Endothelial cell of umbilical vein (primary cell): ENCODE results near the gene IRF2.

Source experiments
- EZH2 ChIP-seq: IDR thresholded peaks from 2 replicates; pipeline ENCODE4 v1.6.1; 2012; ENCODE audit warnings: borderline replicate concordance, low read depth, mild to moderate bottlenecking, moderate library complexity, low read length, inconsistent platforms; ENCODE audit not compliant: severe bottlenecking
- GATA2 ChIP-seq: IDR thresholded peaks from 2 replicates; pipeline ENCODE4 v1.7.0; 2011; ENCODE audit warnings: low read depth, mild to moderate bottlenecking, moderate library complexity, mixed read lengths, low read length; ENCODE audit not compliant: insufficient read length, insufficient read depth
- POLR2A ChIP-seq: IDR thresholded peaks from 2 replicates; pipeline ENCODE4 v1.6.1; 2012; ENCODE audit warnings: low read depth, mild to moderate bottlenecking, control low read depth, low read length
- POLR2AphosphoS5 ChIP-seq: IDR thresholded peaks from 2 replicates; pipeline ENCODE4 v1.6.1; 2012; ENCODE audit warnings: low read depth, mild to moderate bottlenecking, control low read depth, low read length, moderate library complexity; ENCODE audit not compliant: insufficient read depth
- TF ChIP-seq, protein P1 (sequence below), 2 donors: IDR thresholded peaks; 1 replicate in 1 of 2; 2 replicates in 1 of 2; pipeline ENCODE4 v1.5.1; 2011; ENCODE audit warnings: low read length in 2 of 2, mild to moderate bottlenecking in 2 of 2, moderate library complexity in 2 of 2, control low read depth in 1 of 2, inconsistent platforms in 1 of 2, low read depth in 1 of 2; ENCODE audit not compliant: insufficient read depth in 1 of 2; ENCODE audit errors: extremely low read depth in 1 of 2
- TF ChIP-seq, protein P2 (sequence below): IDR thresholded peaks from 2 replicates; pipeline ENCODE4 v1.6.1; 2011; ENCODE audit not compliant: insufficient read depth, insufficient read length

DNA sequence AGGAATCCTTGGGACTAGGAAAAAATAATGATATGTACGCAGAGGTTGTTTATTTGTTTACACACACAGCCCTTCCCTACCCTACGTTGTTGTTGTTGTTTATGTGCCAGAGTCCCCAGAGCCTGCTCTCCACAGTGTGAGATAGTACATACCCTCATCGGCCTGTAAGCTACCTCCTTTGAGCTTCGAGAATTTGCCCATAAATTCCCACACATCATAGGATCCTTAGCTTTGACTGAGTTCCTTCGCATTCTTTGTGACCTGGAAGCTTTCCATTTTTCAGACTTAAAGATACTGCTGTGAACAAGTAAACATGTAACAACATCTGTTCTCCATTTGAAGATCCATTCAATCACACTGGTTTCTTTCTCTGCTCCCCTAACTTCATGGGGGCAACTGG, 114.5 kb downstream of the IRF2 start:
- TF ChIP-seq, protein P1, sequence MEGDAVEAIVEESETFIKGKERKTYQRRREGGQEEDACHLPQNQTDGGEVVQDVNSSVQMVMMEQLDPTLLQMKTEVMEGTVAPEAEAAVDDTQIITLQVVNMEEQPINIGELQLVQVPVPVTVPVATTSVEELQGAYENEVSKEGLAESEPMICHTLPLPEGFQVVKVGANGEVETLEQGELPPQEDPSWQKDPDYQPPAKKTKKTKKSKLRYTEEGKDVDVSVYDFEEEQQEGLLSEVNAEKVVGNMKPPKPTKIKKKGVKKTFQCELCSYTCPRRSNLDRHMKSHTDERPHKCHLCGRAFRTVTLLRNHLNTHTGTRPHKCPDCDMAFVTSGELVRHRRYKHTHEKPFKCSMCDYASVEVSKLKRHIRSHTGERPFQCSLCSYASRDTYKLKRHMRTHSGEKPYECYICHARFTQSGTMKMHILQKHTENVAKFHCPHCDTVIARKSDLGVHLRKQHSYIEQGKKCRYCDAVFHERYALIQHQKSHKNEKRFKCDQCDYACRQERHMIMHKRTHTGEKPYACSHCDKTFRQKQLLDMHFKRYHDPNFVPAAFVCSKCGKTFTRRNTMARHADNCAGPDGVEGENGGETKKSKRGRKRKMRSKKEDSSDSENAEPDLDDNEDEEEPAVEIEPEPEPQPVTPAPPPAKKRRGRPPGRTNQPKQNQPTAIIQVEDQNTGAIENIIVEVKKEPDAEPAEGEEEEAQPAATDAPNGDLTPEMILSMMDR (IDR thresholded peaks at IDR 0.05; ENCODE audit: extremely low read depth in 1 of 2, insufficient read depth in 1 of 2, low read depth in 1 of 2, low read length in 2 of 2) = no peak
- TF ChIP-seq POLR2A (no peak), POLR2AphosphoS5 (no peak), GATA2 (no peak), EZH2 (no peak)
- TF ChIP-seq, protein P2, sequence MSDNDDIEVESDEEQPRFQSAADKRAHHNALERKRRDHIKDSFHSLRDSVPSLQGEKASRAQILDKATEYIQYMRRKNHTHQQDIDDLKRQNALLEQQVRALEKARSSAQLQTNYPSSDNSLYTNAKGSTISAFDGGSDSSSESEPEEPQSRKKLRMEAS = no peak
